Measurements from ENCODE around the gene ACACB.

ACACB gene

DNA sequence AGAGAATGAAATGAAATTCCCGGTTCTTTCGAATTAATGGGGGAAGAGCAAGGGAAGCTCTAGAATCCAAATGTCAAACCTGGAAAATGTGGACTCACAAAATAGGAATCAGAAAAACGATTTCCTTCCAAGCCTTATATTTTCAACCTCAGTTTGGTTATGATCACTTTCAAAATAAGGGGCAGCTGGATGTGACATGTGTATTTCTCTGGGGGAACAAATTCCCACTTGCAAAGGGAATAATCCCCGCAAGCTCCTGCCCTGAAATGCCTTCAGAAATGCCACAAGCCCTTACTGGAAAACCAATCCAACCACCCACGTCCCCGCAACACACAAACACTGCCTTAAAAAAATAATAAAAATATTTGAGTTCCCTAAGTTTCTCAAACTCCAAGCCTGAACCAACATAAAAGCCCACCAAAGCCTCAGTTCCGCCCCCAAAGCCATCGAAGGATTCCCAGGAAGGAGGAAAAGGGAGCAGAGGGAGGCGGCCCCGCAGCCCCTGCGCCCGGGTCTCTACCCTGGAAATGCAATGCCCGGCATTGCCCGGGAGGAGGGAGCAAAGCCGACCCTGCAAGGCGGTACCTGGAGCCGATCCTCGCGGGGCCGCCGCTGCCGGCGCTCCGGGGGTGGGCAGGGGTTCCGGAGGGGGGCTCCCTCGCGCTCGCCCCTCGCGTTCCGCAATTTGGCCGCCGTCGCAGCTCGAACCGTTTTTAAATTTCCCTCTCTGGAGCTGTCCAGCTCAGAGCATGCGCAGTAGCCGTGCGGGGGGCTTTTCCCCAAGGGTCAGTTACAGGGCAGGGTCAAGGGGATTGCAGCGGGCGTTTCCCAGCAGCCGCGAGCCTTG, 192.4 kb downstream of the ACACB start, which contains the start of gene FOXN4:
Gene FOXN4, minus strand, starts transcription at position 751 of the 847 bp plus-strand sequence. CDS start 963 bp downstream, outside the sequence.
- DNase-seq = no peak

DNA sequence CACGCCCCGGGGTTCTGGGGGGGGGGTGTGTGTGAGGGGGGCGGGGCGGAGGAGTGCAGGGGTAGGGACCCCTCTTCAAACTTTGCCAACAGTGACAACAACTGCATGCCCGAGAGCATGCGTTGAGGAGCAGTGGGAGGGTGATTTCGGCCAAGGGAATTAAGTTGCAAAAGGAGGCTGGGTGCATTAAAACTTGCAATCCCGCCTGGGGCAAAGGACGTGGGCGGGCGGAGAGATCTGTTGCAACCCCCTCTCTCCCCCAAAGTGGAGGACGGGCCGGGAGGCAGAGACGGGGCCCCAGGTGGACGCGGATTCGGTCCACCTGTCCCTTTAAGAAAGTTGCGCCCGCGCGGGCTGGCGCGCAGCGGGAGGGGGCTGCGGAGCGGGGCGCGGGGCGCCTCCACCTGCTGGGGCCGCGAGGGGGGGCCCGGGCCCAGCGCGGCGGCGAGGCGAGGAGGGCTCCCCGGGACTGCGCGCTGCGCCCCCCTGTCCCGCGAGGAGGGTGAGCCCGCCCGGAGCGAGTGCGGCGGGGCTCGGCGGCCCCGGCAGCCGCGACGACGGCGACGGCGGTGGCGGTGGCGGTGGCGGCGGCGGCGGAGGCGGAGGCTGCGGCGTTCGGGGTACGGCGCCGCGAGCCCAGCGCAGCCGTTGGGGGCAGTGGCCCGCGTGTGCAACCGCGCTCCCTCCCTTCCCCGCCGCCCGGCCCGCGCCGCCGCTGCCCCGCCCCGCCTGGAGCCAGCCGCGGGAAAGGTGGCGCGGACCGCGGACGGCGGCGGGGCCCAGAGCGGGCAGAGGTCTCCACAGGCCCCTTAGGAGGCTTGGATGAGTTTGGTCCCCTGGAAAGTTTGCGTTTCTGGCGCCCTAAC, 193.2 kb downstream of the ACACB start:
- DNase-seq = no peak

DNA sequence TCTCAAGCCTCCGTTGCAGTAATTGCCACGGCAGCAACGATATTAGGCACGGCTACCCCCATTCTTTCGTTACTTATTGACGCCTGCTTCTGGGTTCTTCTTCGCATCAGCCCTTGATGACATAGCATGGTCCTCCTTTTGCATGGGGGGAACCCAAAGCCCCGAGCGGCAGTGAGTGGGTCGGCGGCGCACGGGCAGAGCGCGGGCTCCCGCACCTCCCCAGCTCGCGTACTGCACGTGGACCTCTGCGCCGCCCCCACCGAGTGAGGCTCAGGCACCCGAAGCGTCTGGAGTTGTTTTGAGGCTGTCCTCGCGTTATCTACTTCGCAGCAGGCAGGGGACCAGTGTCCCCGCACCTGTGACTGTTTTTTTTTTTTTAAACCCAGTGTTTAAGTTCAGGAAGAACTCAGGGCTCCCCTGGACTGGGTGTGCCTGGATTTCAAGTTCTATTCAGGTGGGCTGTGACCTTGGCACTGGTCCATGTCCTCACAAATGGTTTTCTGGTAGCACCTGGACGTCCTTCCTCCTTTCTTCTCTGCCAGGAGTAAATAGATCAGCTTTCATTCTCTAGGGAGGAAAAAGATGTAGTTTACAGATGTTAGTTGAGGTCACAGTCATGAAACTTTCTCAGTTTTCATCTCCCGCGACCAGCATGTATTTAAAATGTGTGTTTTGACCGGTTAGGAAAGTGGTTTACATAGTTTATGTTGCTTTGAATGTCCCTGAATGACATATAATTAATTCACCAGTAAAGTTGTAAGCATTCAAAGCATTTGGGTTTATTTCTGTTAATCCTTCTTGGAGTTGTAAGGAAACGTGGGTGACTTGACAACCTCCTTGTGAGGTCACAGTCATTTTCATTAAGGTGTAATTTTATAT, 194.1 kb downstream of the ACACB start:
- no peak for DNase-seq

All from fibroblast of skin of right biceps (primary cell).